HEK293 (cell line): ENCODE measurements around the gene FBXO42.

Source experiments
- CTCF ChIA-PET: fragments of 350-600 bp; formaldehyde crosslinking; extraction: SDS; loops from one replicate; lab custom pipeline; 2021; ENCODE audit warnings: antibody characterized with exemption; lab: Yijun Ruan, JAX
- POLR2A ChIA-PET: fragments of 300-600 bp; formaldehyde crosslinking; extraction: SDS; loops from one replicate; lab custom pipeline; 2020; ENCODE audit warnings: antibody characterized with exemption, inconsistent platforms; lab: Yijun Ruan, JAX
- H3K27ac ChIP-seq: fragments of 200-500 bp; sonication (Bioruptor generic); 2 replicates; pipeline ENCODE4 v1.5.1; 2014; ENCODE audit warnings: low read depth, low read length, control low read depth, inconsistent platforms; ENCODE audit errors: extremely low read depth
- H3K36me3 ChIP-seq, 2 experiments: fragments of 200-500 bp in 1 of 2; sonication (Bioruptor generic) in 1 of 2; 1 replicate in 1 of 2; 2 replicates in 1 of 2; pipeline ENCODE4 v1.5.1; 2014 to 2017; ENCODE audit warnings: inconsistent platforms in 2 of 2, low read length in 2 of 2; ENCODE audit not compliant: control insufficient read depth in 2 of 2, insufficient read depth in 1 of 2
- H3K4me1 ChIP-seq: fragments of 200-500 bp; sonication (Bioruptor generic); 2 replicates; pipeline ENCODE4 v1.5.1; 2014; ENCODE audit warnings: mild to moderate bottlenecking, low read length, inconsistent platforms; ENCODE audit not compliant: control insufficient read depth, insufficient read depth
- H3K4me3 ChIP-seq: 2 replicates; pipeline ENCODE4 v1.5.1; 2011; ENCODE audit warnings: low read depth, mild to moderate bottlenecking, control low read depth, low read length, moderate library complexity
- H3K9me3 ChIP-seq: fragments of 200-500 bp; sonication (Bioruptor generic); 2 replicates; pipeline ENCODE4 v1.5.1; 2014; ENCODE audit warnings: low read depth, low read length, inconsistent platforms; ENCODE audit not compliant: control insufficient read depth, insufficient read depth
- BCL11B ChIP-seq: fragments of 450-650 bp; formaldehyde crosslinking; IDR thresholded peaks from 2 replicates; pipeline ENCODE4 v1.5.1; 2016; ENCODE audit warnings: low read depth, missing biosample characterization, missing genetic modification characterization
- KLF10 ChIP-seq: fragments of 450-650 bp; IDR thresholded peaks from 2 replicates; pipeline ENCODE4 v1.5.1; 2018; ENCODE audit warnings: missing biosample characterization, mild to moderate bottlenecking, missing genetic modification characterization
- MEIS1 ChIP-seq: sonication (generic); formaldehyde crosslinking; IDR thresholded peaks from 2 replicates; pipeline ENCODE4 v1.8.1; 2022; ENCODE audit warnings: missing genetic modification reagents, mild to moderate bottlenecking, borderline replicate concordance
- MYNN ChIP-seq: fragments of 450-650 bp; formaldehyde crosslinking; IDR thresholded peaks from 2 replicates; pipeline ENCODE4 v1.5.1; 2016; ENCODE audit warnings: missing biosample characterization, missing genetic modification characterization, borderline replicate concordance
- MZF1 ChIP-seq: fragments of 450-650 bp; formaldehyde crosslinking; IDR thresholded peaks from 2 replicates; pipeline ENCODE4 v1.5.1; 2017; ENCODE audit warnings: missing biosample characterization, missing genetic modification characterization, borderline replicate concordance
- SP2 ChIP-seq: fragments of 450-650 bp; formaldehyde crosslinking; IDR thresholded peaks from 2 replicates; pipeline ENCODE4 v1.5.1; 2016; ENCODE audit warnings: missing biosample characterization, missing genetic modification characterization
- ZBTB8A ChIP-seq: fragments of 450-650 bp; formaldehyde crosslinking; IDR thresholded peaks from 2 replicates; pipeline ENCODE4 v1.5.1; 2016; ENCODE audit warnings: missing biosample characterization, missing genetic modification characterization
- ZFP69B ChIP-seq: fragments of 450-650 bp; formaldehyde crosslinking; IDR thresholded peaks from 2 replicates; pipeline ENCODE4 v1.5.1; 2016; ENCODE audit warnings: missing biosample characterization, missing genetic modification characterization
- ZNF133 ChIP-seq: fragments of 450-650 bp; formaldehyde crosslinking; IDR thresholded peaks from 2 replicates; pipeline ENCODE4 v1.5.1; 2016; ENCODE audit warnings: missing biosample characterization, missing genetic modification characterization
- ZNF19 ChIP-seq: fragments of 450-650 bp; formaldehyde crosslinking; IDR thresholded peaks from 2 replicates; pipeline ENCODE4; 2016; ENCODE audit warnings: missing biosample characterization, missing genetic modification characterization, low read depth
- ZNF211 ChIP-seq: fragments of 450-650 bp; formaldehyde crosslinking; IDR thresholded peaks from 2 replicates; pipeline ENCODE4 v1.5.1; 2016; ENCODE audit warnings: low read depth, missing biosample characterization, missing genetic modification characterization
- ZNF274 ChIP-seq, 2 experiments: fragments of 200-500 bp in 1 of 2; fragments of 450-650 bp in 1 of 2; sonication (Bioruptor generic) in 1 of 2; formaldehyde crosslinking in 1 of 2; IDR thresholded peaks; 2 replicates each; pipeline versions ENCODE4 v1.5.1 to v1.6.1; 2014 to 2016; ENCODE audit warnings: borderline replicate concordance in 1 of 2, inconsistent platforms in 1 of 2, low read length in 1 of 2, missing biosample characterization in 1 of 2, missing genetic modification characterization in 1 of 2
- ZNF341 ChIP-seq: fragments of 450-650 bp; formaldehyde crosslinking; IDR thresholded peaks from 2 replicates; pipeline ENCODE4; 2016; ENCODE audit warnings: low read depth, missing biosample characterization, missing genetic modification characterization
- ZNF433 ChIP-seq: fragments of 450-650 bp; formaldehyde crosslinking; IDR thresholded peaks from 2 replicates; pipeline ENCODE4 v1.5.1; 2016; ENCODE audit warnings: missing biosample characterization, missing genetic modification characterization, low read depth
- ZNF529 ChIP-seq: fragments of 450-650 bp; formaldehyde crosslinking; IDR thresholded peaks from 2 replicates; pipeline ENCODE4 v1.5.1; 2017; ENCODE audit warnings: missing genetic modification characterization, missing biosample characterization; ENCODE audit not compliant: insufficient replicate concordance
- ZNF561 ChIP-seq: fragments of 450-650 bp; IDR thresholded peaks from 2 replicates; pipeline ENCODE4 v1.5.1; 2018; ENCODE audit warnings: missing biosample characterization, missing genetic modification characterization, borderline replicate concordance
- ZNF596 ChIP-seq: fragments of 450-650 bp; IDR thresholded peaks from 2 replicates; pipeline ENCODE4 v1.5.0; 2018; ENCODE audit warnings: missing biosample characterization, mild to moderate bottlenecking, missing genetic modification characterization, moderate library complexity
- ZNF600 ChIP-seq: fragments of 450-650 bp; formaldehyde crosslinking; IDR thresholded peaks from 2 replicates; pipeline ENCODE4 v1.5.1; 2016; ENCODE audit warnings: missing biosample characterization, missing genetic modification characterization
- ZNF610 ChIP-seq: fragments of 450-650 bp; formaldehyde crosslinking; IDR thresholded peaks from 2 replicates; pipeline ENCODE4 v1.5.1; 2016; ENCODE audit warnings: missing biosample characterization, missing genetic modification characterization, borderline replicate concordance
- ZNF747 ChIP-seq: fragments of 450-650 bp; formaldehyde crosslinking; IDR thresholded peaks from 2 replicates; pipeline ENCODE4 v1.5.1; 2016; ENCODE audit warnings: missing biosample characterization, missing genetic modification characterization
- TF ChIP-seq, protein P1 (sequence below): fragments of 450-650 bp; formaldehyde crosslinking; IDR thresholded peaks from 2 replicates; pipeline ENCODE4 v1.5.1; 2016; ENCODE audit warnings: missing biosample characterization, missing genetic modification characterization, borderline replicate concordance
- TF ChIP-seq, protein P2 (sequence below): fragments of 450-650 bp; formaldehyde crosslinking; IDR thresholded peaks from 2 replicates; pipeline ENCODE4 v1.5.1; 2016; ENCODE audit warnings: missing biosample characterization, missing genetic modification characterization
- TF ChIP-seq, protein P3 (sequence below): fragments of 450-650 bp; formaldehyde crosslinking; IDR thresholded peaks from 2 replicates; pipeline ENCODE4 v1.5.1; 2016; ENCODE audit warnings: missing biosample characterization, missing genetic modification characterization
- TF ChIP-seq, protein P4 (sequence below): fragments of 450-650 bp; formaldehyde crosslinking; IDR thresholded peaks from 2 replicates; pipeline ENCODE4 v1.5.1; 2017; ENCODE audit warnings: missing biosample characterization, missing genetic modification characterization

Gene FBXO42

DNA sequence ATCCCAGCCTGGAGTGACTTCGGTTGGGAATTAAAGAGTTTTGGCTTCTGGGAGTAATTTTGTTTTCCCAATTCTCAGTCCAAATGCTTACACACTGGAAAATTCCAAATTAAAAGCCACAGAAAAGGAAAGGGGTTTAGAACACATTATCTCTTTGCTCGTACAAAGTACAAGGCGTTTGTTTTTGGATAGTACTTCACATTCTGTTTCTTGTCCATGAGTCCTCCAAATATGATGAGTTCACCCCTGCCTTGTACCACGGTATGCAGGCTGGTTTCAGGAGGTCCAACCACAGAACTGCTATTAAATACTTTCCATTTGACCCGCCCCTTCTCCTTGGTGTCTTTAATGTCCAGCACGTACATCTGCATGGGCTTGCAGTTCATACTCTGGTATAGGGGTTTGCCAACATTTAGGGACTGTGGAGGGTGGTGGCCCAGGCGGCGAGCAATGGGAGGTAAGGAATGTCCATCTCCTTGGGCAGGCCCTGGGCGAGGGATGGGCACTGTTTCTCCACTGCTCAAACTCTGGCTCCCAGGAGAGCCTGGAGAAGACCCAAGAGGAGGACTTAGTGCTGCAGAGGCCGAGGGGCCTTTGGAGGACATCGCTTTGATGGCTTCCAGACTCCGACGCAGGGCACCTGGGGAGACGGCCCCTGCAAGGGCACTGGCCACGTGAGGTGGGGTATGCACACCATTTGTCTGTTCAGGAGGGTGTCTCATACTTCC lies 101.6 kb downstream of the FBXO42 start:
- H3K27ac ChIP-seq = no peak overlapping the region
- POLR2A ChIA-PET = no interaction called here
- CTCF ChIA-PET = interaction anchor here (0.6 kb wide), 1 partner anchor 52 kb away, joined by 3 read pairs; no protein-coding TSS in a partner anchor

DNA sequence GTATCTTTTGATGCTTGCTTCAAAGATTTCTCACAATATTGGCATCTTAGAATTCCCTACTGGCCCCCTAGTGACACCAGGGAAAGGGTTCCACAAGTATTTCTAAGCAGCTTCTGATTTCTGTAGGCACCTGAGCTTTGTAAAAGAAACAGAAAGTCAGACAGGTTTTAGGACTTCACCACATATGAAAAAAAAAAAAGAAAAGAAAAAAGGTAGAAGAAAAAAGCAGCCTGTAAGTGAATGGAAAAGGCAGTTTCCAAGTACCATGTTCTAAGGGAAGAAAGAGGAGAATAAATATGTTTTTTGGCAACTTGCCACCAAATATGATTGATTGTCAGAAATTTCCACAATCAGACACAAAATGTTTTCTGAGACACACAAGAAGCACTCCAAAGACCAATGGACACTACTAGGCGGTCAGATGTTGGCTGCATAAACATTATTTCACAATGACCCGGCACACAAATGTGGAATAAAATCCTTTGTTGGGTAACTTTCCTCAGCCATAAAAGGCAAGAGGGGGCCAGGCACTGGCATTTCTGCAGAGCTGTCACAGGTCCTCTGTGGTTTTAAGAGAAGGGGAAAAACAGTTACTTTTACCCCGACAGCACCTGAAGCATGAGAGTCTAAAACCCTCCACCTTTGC lies 102.6 kb downstream of the FBXO42 start:
- POLR2A ChIA-PET = no interaction called here
- CTCF ChIA-PET = interaction anchor here (0.6 to 3.0 kb wide), 2 partner anchors 51 to 168 kb away, joined by 3 to 14 read pairs; no protein-coding TSS in a partner anchor
- H3K4me1 ChIP-seq = peaks cover 17% of the 10 kb centered on the region
- H3K9me3 ChIP-seq = no peaks in the 10 kb centered on the region
- H3K36me3 ChIP-seq = peaks cover 0 to 52% of the 10 kb centered on the region in 2 experiments; a peak in 1 of 3 replicates
- H3K27ac ChIP-seq = no peak overlapping the region
- no peak overlapping the region for H3K4me3 ChIP-seq
- TF ChIP-seq MZF1 (tag by site-specific recombination) = no peak
- no peak for TF ChIP-seq BCL11B (tag by site-specific recombination)
- TF ChIP-seq ZNF529 = no peak
- TF ChIP-seq ZBTB8A (tag by site-specific recombination) = no peak
- TF ChIP-seq ZNF600 = no peak
- TF ChIP-seq ZNF747 (tag by site-specific recombination) = no peak
- no peak for TF ChIP-seq ZNF19
- TF ChIP-seq, protein P1, sequence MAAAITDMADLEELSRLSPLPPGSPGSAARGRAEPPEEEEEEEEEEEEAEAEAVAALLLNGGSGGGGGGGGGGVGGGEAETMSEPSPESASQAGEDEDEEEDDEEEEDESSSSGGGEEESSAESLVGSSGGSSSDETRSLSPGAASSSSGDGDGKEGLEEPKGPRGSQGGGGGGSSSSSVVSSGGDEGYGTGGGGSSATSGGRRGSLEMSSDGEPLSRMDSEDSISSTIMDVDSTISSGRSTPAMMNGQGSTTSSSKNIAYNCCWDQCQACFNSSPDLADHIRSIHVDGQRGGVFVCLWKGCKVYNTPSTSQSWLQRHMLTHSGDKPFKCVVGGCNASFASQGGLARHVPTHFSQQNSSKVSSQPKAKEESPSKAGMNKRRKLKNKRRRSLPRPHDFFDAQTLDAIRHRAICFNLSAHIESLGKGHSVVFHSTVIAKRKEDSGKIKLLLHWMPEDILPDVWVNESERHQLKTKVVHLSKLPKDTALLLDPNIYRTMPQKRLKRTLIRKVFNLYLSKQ (tag by site-specific recombination) = no peak
- no peak for TF ChIP-seq ZNF274 (IDR thresholded peaks at IDR 0.05; ENCODE audit: low read length)
- no peak for TF ChIP-seq ZNF274 (tag by site-specific recombination; IDR thresholded peaks at IDR 0.05; ENCODE audit: borderline replicate concordance)
- TF ChIP-seq ZNF341 = no peak
- TF ChIP-seq MEIS1 (CRISPR knock-in tag) = no peak
- TF ChIP-seq ZNF596 = no peak
- TF ChIP-seq, protein P2, sequence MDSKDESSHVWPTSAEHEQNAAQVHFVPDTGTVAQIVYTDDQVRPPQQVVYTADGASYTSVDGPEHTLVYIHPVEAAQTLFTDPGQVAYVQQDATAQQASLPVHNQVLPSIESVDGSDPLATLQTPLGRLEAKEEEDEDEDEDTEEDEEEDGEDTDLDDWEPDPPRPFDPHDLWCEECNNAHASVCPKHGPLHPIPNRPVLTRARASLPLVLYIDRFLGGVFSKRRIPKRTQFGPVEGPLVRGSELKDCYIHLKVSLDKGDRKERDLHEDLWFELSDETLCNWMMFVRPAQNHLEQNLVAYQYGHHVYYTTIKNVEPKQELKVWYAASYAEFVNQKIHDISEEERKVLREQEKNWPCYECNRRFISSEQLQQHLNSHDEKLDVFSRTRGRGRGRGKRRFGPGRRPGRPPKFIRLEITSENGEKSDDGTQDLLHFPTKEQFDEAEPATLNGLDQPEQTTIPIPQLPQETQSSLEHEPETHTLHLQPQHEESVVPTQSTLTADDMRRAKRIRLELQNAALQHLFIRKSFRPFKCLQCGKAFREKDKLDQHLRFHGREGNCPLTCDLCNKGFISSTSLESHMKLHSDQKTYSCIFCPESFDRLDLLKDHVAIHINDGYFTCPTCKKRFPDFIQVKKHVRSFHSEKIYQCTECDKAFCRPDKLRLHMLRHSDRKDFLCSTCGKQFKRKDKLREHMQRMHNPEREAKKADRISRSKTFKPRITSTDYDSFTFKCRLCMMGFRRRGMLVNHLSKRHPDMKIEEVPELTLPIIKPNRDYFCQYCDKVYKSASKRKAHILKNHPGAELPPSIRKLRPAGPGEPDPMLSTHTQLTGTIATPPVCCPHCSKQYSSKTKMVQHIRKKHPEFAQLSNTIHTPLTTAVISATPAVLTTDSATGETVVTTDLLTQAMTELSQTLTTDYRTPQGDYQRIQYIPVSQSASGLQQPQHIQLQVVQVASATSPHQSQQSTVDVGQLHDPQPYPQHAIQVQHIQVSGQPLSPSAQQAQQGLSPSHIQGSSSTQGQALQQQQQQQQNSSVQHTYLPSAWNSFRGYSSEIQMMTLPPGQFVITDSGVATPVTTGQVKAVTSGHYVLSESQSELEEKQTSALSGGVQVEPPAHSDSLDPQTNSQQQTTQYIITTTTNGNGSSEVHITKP (tag by site-specific recombination) = no peak
- TF ChIP-seq ZFP69B = no peak
- no peak for TF ChIP-seq ZNF133 (tag by site-specific recombination)
- TF ChIP-seq ZNF610 (tag by site-specific recombination) = no peak
- TF ChIP-seq, protein P3, sequence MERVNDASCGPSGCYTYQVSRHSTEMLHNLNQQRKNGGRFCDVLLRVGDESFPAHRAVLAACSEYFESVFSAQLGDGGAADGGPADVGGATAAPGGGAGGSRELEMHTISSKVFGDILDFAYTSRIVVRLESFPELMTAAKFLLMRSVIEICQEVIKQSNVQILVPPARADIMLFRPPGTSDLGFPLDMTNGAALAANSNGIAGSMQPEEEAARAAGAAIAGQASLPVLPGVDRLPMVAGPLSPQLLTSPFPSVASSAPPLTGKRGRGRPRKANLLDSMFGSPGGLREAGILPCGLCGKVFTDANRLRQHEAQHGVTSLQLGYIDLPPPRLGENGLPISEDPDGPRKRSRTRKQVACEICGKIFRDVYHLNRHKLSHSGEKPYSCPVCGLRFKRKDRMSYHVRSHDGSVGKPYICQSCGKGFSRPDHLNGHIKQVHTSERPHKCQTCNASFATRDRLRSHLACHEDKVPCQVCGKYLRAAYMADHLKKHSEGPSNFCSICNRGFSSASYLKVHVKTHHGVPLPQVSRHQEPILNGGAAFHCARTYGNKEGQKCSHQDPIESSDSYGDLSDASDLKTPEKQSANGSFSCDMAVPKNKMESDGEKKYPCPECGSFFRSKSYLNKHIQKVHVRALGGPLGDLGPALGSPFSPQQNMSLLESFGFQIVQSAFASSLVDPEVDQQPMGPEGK (tag by site-specific recombination) = peak; percentile 45; the same call in 1 of the 2 replicates
- TF ChIP-seq SP2 (tag by site-specific recombination) = no peak
- peak; percentile 49; the same call in 1 of the 2 replicates for TF ChIP-seq KLF10 (tag by site-specific recombination)
- TF ChIP-seq, protein P4, sequence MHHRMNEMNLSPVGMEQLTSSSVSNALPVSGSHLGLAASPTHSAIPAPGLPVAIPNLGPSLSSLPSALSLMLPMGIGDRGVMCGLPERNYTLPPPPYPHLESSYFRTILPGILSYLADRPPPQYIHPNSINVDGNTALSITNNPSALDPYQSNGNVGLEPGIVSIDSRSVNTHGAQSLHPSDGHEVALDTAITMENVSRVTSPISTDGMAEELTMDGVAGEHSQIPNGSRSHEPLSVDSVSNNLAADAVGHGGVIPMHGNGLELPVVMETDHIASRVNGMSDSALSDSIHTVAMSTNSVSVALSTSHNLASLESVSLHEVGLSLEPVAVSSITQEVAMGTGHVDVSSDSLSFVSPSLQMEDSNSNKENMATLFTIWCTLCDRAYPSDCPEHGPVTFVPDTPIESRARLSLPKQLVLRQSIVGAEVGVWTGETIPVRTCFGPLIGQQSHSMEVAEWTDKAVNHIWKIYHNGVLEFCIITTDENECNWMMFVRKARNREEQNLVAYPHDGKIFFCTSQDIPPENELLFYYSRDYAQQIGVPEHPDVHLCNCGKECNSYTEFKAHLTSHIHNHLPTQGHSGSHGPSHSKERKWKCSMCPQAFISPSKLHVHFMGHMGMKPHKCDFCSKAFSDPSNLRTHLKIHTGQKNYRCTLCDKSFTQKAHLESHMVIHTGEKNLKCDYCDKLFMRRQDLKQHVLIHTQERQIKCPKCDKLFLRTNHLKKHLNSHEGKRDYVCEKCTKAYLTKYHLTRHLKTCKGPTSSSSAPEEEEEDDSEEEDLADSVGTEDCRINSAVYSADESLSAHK (tag by site-specific recombination) = peak; percentile 54; the same call in 1 of the 2 replicates
- TF ChIP-seq ZNF561 (tag by site-specific recombination) = no peak

More for the DNA sequence above, 101.6 kb downstream of the FBXO42 start:
- Histone ChIP-seq H3K9me3 (no peaks in the 10 kb centered on the region), H3K4me1 (peaks cover 17% of the 10 kb centered on the region), H3K36me3 (peaks cover 4 to 62% of the 10 kb centered on the region in 2 experiments; a peak in 2 of 3 replicates), H3K4me3 (no peak overlapping the region)
- TF ChIP-seq ZNF433 (no peak), MYNN (tag by site-specific recombination) (peak; percentile 73; the same call in 1 of the 2 replicates), ZNF211 (tag by site-specific recombination) (no peak), KLF10 (tag by site-specific recombination) (no peak)
